Superior temporal gyrus (tissue), 1 donor: ENCODE results near the gene LTF.
"Not testable (repeated sequence)": the region's sequence is repeated elsewhere in the genome, so short reads cannot be mapped to it uniquely, and the experiment has no call there.

ENCODE experiments used
- DNase-seq: peaks from one replicate; pipeline ENCODE4 v3.0.0-alpha.2; 2016; ENCODE audit errors: extremely low spot score

Gene LTF

GRCh38 chr3:46440531-46441294 lies 24.0 kb downstream of the LTF start:
- DNase-seq: no peak

- peak; percentile 32 for DNase-seq
These were observed 25.9 kb downstream of the LTF start for GRCh38 chr3:46438831-46439230.

GRCh38 chr3:46435081-46435726 lies 29.5 kb downstream of the LTF start:
- no peak for DNase-seq

- no peak for DNase-seq
These were observed 30.9 kb downstream of the LTF start for GRCh38 chr3:46433841-46434240.

- not testable (repeated sequence) for DNase-seq
These were observed 31.6 kb downstream of the LTF start for GRCh38 chr3:46433118-46433517.

- DNase-seq: not testable (repeated sequence)
These were observed 32.8 kb downstream of the LTF start for GRCh38 chr3:46431905-46432304.

GRCh38 chr3:46430879-46431278 lies 33.8 kb downstream of the LTF start:
- not testable (repeated sequence) for DNase-seq

GRCh38 chr3:46429671-46430070 lies 35.0 kb downstream of the LTF start:
- no peak for DNase-seq

GRCh38 chr3:46429250-46429649 lies 35.5 kb downstream of the LTF start:
- no peak for DNase-seq

GRCh38 chr3:46427916-46428833 lies 36.5 kb downstream of the LTF start:
- DNase-seq: no peak

- not testable (repeated sequence) for DNase-seq
These were observed 37.3 kb downstream of the LTF start for GRCh38 chr3:46427404-46427803.

GRCh38 chr3:46426476-46426875 lies 38.2 kb downstream of the LTF start:
- not testable (repeated sequence) for DNase-seq

- peak; percentile 36 for DNase-seq
These were observed 41.1 kb downstream of the LTF start for GRCh38 chr3:46423588-46423987.

- no peak for DNase-seq
These were observed 42.1 kb downstream of the LTF start for GRCh38 chr3:46422617-46423016.

GRCh38 chr3:46420931-46421330 lies 43.8 kb downstream of the LTF start:
- no peak for DNase-seq

- no peak for DNase-seq
These were observed 44.9 kb downstream of the LTF start for GRCh38 chr3:46419816-46420215.

- DNase-seq: no peak
These were observed 46.7 kb downstream of the LTF start for GRCh38 chr3:46417841-46418611.

- DNase-seq: no peak
These were observed 47.7 kb downstream of the LTF start for GRCh38 chr3:46416811-46417510.

- DNase-seq: no peak
These were observed 48.4 kb downstream of the LTF start for GRCh38 chr3:46416125-46416810.

- DNase-seq: no peak
These were observed 50.0 kb downstream of the LTF start for GRCh38 chr3:46414739-46415138.
